ENCODE results near the gene GABBR1.

- TF ChIP-seq POLR2A (IDR thresholded peaks at IDR 0.05), result no peak
- TF ChIP-seq, protein P1, sequence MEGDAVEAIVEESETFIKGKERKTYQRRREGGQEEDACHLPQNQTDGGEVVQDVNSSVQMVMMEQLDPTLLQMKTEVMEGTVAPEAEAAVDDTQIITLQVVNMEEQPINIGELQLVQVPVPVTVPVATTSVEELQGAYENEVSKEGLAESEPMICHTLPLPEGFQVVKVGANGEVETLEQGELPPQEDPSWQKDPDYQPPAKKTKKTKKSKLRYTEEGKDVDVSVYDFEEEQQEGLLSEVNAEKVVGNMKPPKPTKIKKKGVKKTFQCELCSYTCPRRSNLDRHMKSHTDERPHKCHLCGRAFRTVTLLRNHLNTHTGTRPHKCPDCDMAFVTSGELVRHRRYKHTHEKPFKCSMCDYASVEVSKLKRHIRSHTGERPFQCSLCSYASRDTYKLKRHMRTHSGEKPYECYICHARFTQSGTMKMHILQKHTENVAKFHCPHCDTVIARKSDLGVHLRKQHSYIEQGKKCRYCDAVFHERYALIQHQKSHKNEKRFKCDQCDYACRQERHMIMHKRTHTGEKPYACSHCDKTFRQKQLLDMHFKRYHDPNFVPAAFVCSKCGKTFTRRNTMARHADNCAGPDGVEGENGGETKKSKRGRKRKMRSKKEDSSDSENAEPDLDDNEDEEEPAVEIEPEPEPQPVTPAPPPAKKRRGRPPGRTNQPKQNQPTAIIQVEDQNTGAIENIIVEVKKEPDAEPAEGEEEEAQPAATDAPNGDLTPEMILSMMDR (IDR thresholded peaks at IDR 0.05), result no peak
Observed at GRCh38 chr6:29610540-29610939, 22.4 kb downstream of the GABBR1 start.
